Spleen (tissue), 11 donors: ENCODE results near the gene NPHP4. TPM values are rescaled to one million over a fixed set of nuclear protein-coding genes. Genes with fewer than 3 reads are reported as not detected.

ENCODE experiments used
- DNase-seq: peaks from one replicate; pipeline ENCODE4 v3.0.0-alpha.2; 2020
- H3K27ac ChIP-seq, 8 donors: fragments of 200-600 bp; sonication (generic) in 7 of 8; 1 replicate in 4 of 8; 2 replicates in 4 of 8; pipeline versions ENCODE4 v1.5.0 to v1.8.0; 2016 to 2021; ENCODE audit warnings: inconsistent platforms in 4 of 8, mild to moderate bottlenecking in 4 of 8, moderate library complexity in 1 of 8
- H3K27me3 ChIP-seq, 7 donors: fragments of 200-600 bp; sonication (generic) in 6 of 7; replicated peaks in 1 of 7; 1 replicate in 4 of 7; 2 replicates in 3 of 7; pipeline versions ENCODE4 v1.5.0 to v1.8.0; 2016 to 2021; ENCODE audit warnings: inconsistent platforms in 3 of 7, mild to moderate bottlenecking in 1 of 7
- H3K36me3 ChIP-seq, 6 donors: fragments of 200-600 bp; sonication (generic) in 5 of 6; 1 replicate in 4 of 6; 2 replicates in 2 of 6; pipeline versions ENCODE4 v1.5.0 to v1.8.0; 2016 to 2021; ENCODE audit warnings: inconsistent platforms in 2 of 6
- H3K4me1 ChIP-seq, 6 donors: fragments of 200-600 bp; sonication (generic) in 5 of 6; 1 replicate in 3 of 6; 2 replicates in 3 of 6; pipeline versions ENCODE4 v1.5.0 to v1.8.0; 2016 to 2021; ENCODE audit warnings: inconsistent platforms in 3 of 6
- H3K4me3 ChIP-seq, 8 donors: fragments of 200-600 bp; sonication (generic) in 7 of 8; 1 replicate in 4 of 8; 2 replicates in 4 of 8; pipeline versions ENCODE4 v1.5.0 to v1.8.0; 2016 to 2021; ENCODE audit warnings: inconsistent platforms in 4 of 8, mild to moderate bottlenecking in 4 of 8, moderate library complexity in 2 of 8
- H3K9me3 ChIP-seq, 8 donors: fragments of 200-600 bp; sonication (generic) in 7 of 8; 1 replicate in 4 of 8; 2 replicates in 4 of 8; pipeline versions ENCODE4 v1.5.0 to v1.8.0; 2016 to 2021; ENCODE audit warnings: inconsistent platforms in 4 of 8
- CTCF ChIP-seq, 11 experiments: fragments of 200-600 bp in 7 of 11; fragments of 450-650 bp in 4 of 11; sonication (generic) in 4 of 11; IDR thresholded peaks in 8 of 11; conservative IDR thresholded peaks in 3 of 11; 1 replicate in 7 of 11; 2 replicates in 4 of 11; pipeline versions ENCODE4 v1.4.0 to v1.8.0; 2016 to 2021; ENCODE audit warnings: antibody characterized with exemption in 11 of 11, inconsistent platforms in 4 of 11, mild to moderate bottlenecking in 1 of 11
- POLR2A ChIP-seq, 3 donors: fragments of 450-650 bp; IDR thresholded peaks; one replicate each; pipeline ENCODE4 v1.5.1; 2017; ENCODE audit warnings: antibody characterized with exemption in 3 of 3, mild to moderate bottlenecking in 1 of 3
- POLR2AphosphoS5 ChIP-seq, 3 donors: sonication (generic); formaldehyde crosslinking; IDR thresholded peaks; one replicate each; pipeline ENCODE4 v1.5.1; 2017; ENCODE audit warnings: antibody characterized with exemption in 3 of 3
- WGBS, 5 donors: extraction: QIAGEN DNeasy Blood & Tissue Kit in 3 of 5; methylation state at CpG; one replicate each; pipeline versions ENCODE4 v1.1.5 to v1.1.7; 2013 to 2018; 5-methylcytosine and 5-hydroxymethylcytosine counted together
- intact Hi-C: fragments of 100-400 bp; cut with DNase I; formaldehyde crosslinking; loops from one replicate; pipeline ENCODE4 v1.15.0; 2023; ENCODE audit warnings: low total_unique reads
- polyA plus RNA-seq, 3 donors: library from polyadenylated mRNA; stranded (reverse); fragments of 200-250 nt; gene quantifications; one replicate each; pipeline ENCODE4 v1.2.1, GENCODE V29; 2013
- total RNA-seq, 7 donors: library from RNA; depleted of rRNA in 3 of 7; stranded (reverse); fragments of >200 nt in 3 of 7; fragmentation: NEBNext Ultra II Directional in 4 of 7; extraction: Animal tissue kit (Norgen Biotek cat#: 25700) in 4 of 7; gene quantifications; one replicate each; pipeline versions ENCODE4 v1.1.0 to v1.2.1, GENCODE V29; 2016 to 2021
- donor health status: healthy with polysubstance abuse.
- donor health status: DM: no; HTN: no; CAD: no; lungs with moderate emphysema.
- donor health status: DM: no; HTN: no; CAD: no.
- donor health status: Bipolar disorder and iron deficiency.
- donor health status: healthy.
- donor health status: DM: no; HTN: no; CAD: no.
- donor health status: DM: yes; HTN: yes; CAD: no.

Gene NPHP4
- total and polyA plus RNA-seq, 10 donors: 1.2 to 17.5 (median 9.4) TPM

GRCh38 chr1:5956022-5956830 is 36.0 kb downstream of the NPHP4 start:
- DNase-seq: no peak
- Histone ChIP-seq H3K27me3 (no peaks in the 10 kb centered on the region), H3K4me1 (peaks cover 0 to 12% (median 0%) of the 10 kb centered on the region in 6 donors), H3K27ac (no peak overlapping the region), H3K9me3 (no peaks in the 10 kb centered on the region), H3K36me3 (peaks cover 0 to 85% (median 13%) of the 10 kb centered on the region in 6 donors), H3K4me3 (no peak overlapping the region)
- intact Hi-C loops: no loop called here
- 84 to 92% (median 90%) methylated on average over 10 of the region's 10 CpGs for whole genome bisulfite sequencing, 5 donors
- no peak for TF ChIP-seq POLR2A (IDR thresholded peaks at IDR 0.05)
- TF ChIP-seq CTCF (IDR thresholded peaks at IDR 0.05 in 8 of 11, conservative IDR thresholded peaks at IDR 0.05 in 3 of 11): no peak
- TF ChIP-seq POLR2AphosphoS5 (IDR thresholded peaks at IDR 0.05): no peak

GRCh38 chr1:5955479-5955977 is 36.7 kb downstream of the NPHP4 start:
- Histone ChIP-seq H3K27me3 (no peaks in the 10 kb centered on the region), H3K4me3 (no peak overlapping the region), H3K27ac (no peak overlapping the region), H3K9me3 (no peaks in the 10 kb centered on the region), H3K36me3 (peaks cover 0 to 85% (median 7%) of the 10 kb centered on the region in 6 donors), H3K4me1 (peaks cover 0 to 12% (median 0%) of the 10 kb centered on the region in 6 donors)
- 89 to 93% (median 93%) methylated on average over 10 of the region's 10 CpGs for WGBS, 5 donors
- intact Hi-C loops: no loop called here
- DNase-seq: no peak
- no peak for TF ChIP-seq POLR2AphosphoS5 (IDR thresholded peaks at IDR 0.05)
- no peak for TF ChIP-seq CTCF (IDR thresholded peaks at IDR 0.05 in 8 of 11, conservative IDR thresholded peaks at IDR 0.05 in 3 of 11)
- no peak for TF ChIP-seq POLR2A (IDR thresholded peaks at IDR 0.05)

GRCh38 chr1:5954964-5955363 is 37.3 kb downstream of the NPHP4 start:
- Histone ChIP-seq H3K27ac (no peak overlapping the region), H3K4me1 (peaks cover 0 to 12% (median 0%) of the 10 kb centered on the region in 6 donors), H3K36me3 (peaks cover 0 to 84% (median 4%) of the 10 kb centered on the region in 6 donors), H3K27me3 (no peaks in the 10 kb centered on the region), H3K9me3 (no peaks in the 10 kb centered on the region), H3K4me3 (no peak overlapping the region)
- 42 to 61% (median 52%) methylated on average over 5 of the region's 5 CpGs for WGBS, 5 donors
- intact Hi-C loops: no loop called here
- TF ChIP-seq POLR2A (IDR thresholded peaks at IDR 0.05): no peak
- TF ChIP-seq CTCF (IDR thresholded peaks at IDR 0.05 in 8 of 11, conservative IDR thresholded peaks at IDR 0.05 in 3 of 11): no peak
- TF ChIP-seq POLR2AphosphoS5 (IDR thresholded peaks at IDR 0.05): no peak
- DNase-seq: no peak

GRCh38 chr1:5953386-5953785 is 38.8 kb downstream of the NPHP4 start:
- peaks cover 0 to 79% (median 4%) of the 10 kb centered on the region in 6 donors for H3K36me3 ChIP-seq
- intact Hi-C loops: no loop called here
- H3K4me3 ChIP-seq: no peak overlapping the region
- H3K9me3 ChIP-seq: no peaks in the 10 kb centered on the region
- no peak for DNase-seq
- no peak for TF ChIP-seq CTCF (IDR thresholded peaks at IDR 0.05 in 8 of 11, conservative IDR thresholded peaks at IDR 0.05 in 3 of 11)
- TF ChIP-seq POLR2A (IDR thresholded peaks at IDR 0.05): no peak
- TF ChIP-seq POLR2AphosphoS5 (IDR thresholded peaks at IDR 0.05): no peak
- H3K27me3 ChIP-seq: no peaks in the 10 kb centered on the region
- peaks cover 0 to 12% (median 0%) of the 10 kb centered on the region in 6 donors for H3K4me1 ChIP-seq
- no peak overlapping the region for H3K27ac ChIP-seq
- WGBS, 5 donors: 88 to 92% (median 89%) methylated on average over 11 of the region's 11 CpGs
